ENCODE results near the gene IFITM10. TPM values are rescaled to one million over a fixed set of nuclear protein-coding genes. Genes with fewer than 3 reads are reported as not detected.

The IFITM10 gene
- total RNA-seq, 1 donor from 2014 or later: not detected

GRCh38 chr11:1763796-1764661 is 13.6 kb upstream of the IFITM10 start, which contains the start of gene CTSD:
TSS of gene CTSD (minus strand) at chr11:1763927. CDS start at chr11:1763859, 68 bp downstream.
- DNase-seq (ENCODE audit: low spot score): peak; percentile 82

GRCh38 chr11:1763336-1763795 is 13.0 kb upstream of the IFITM10 start:
- no peak for DNase-seq (ENCODE audit: low spot score)

- DNase-seq (ENCODE audit: low spot score): no peak
These were observed 12.3 kb upstream of the IFITM10 start for GRCh38 chr11:1762537-1763302.

GRCh38 chr11:1761857-1762536 is 11.6 kb upstream of the IFITM10 start:
- no peak for DNase-seq (ENCODE audit: low spot score)

- DNase-seq (ENCODE audit: low spot score): no peak
These were observed 10.9 kb upstream of the IFITM10 start for GRCh38 chr11:1761110-1761856.

- DNase-seq (ENCODE audit: low spot score): peak; percentile 48
These were observed 10.1 kb upstream of the IFITM10 start for GRCh38 chr11:1760351-1761109.

- DNase-seq (ENCODE audit: low spot score): no peak
These were observed 9.4 kb upstream of the IFITM10 start for GRCh38 chr11:1759851-1760220.

- DNase-seq (ENCODE audit: low spot score): no peak
These were observed 8.9 kb upstream of the IFITM10 start for GRCh38 chr11:1759151-1759850.

- no peak for DNase-seq (ENCODE audit: low spot score)
These were observed 8.3 kb upstream of the IFITM10 start for GRCh38 chr11:1758611-1759150.

GRCh38 chr11:1757861-1758610 is 7.6 kb upstream of the IFITM10 start:
- DNase-seq (ENCODE audit: low spot score): no peak

- DNase-seq (ENCODE audit: low spot score): no peak
These were observed 6.7 kb upstream of the IFITM10 start for GRCh38 chr11:1756791-1757771.

- DNase-seq (ENCODE audit: low spot score): no peak
These were observed 5.5 kb upstream of the IFITM10 start for GRCh38 chr11:1755692-1756561.

- no peak for DNase-seq (ENCODE audit: low spot score)
These were observed 4.9 kb upstream of the IFITM10 start for GRCh38 chr11:1755344-1755691.

- no peak for DNase-seq (ENCODE audit: low spot score)
These were observed 4.2 kb upstream of the IFITM10 start for GRCh38 chr11:1754376-1755150.

- DNase-seq (ENCODE audit: low spot score): no peak
These were observed 3.5 kb upstream of the IFITM10 start for GRCh38 chr11:1753929-1754305.

Measured in umbilical cord (tissue), 2 donors.